Hepatocyte (in vitro differentiated cells): ENCODE measurements around the gene SYNJ2. TPM values are rescaled to one million over a fixed set of nuclear protein-coding genes. Genes with fewer than 3 reads are reported as not detected.

Source experiments
- DNase-seq: peaks from one replicate; pipeline ENCODE4 v3.0.0-alpha.2; 2016; ENCODE audit warnings: low spot score
- H2AFZ ChIP-seq: fragments of 200-600 bp; sonication (generic); 2 replicates; pipeline ENCODE4 v1.6.0; 2016; ENCODE audit warnings: antibody characterized with exemption, mild to moderate bottlenecking
- H3K27ac ChIP-seq: fragments of 200-600 bp; sonication (generic); 2 replicates; pipeline ENCODE4 v1.5.1; 2016; ENCODE audit warnings: mild to moderate bottlenecking
- H3K27me3 ChIP-seq: fragments of 200-600 bp; sonication (generic); 2 replicates; pipeline ENCODE4 v1.6.1; 2016
- H3K36me3 ChIP-seq: fragments of 200-600 bp; sonication (generic); replicated peaks from 2 replicates; pipeline ENCODE4 v1.5.1; 2016; ENCODE audit warnings: low read depth; ENCODE audit not compliant: insufficient read depth
- H3K4me1 ChIP-seq: fragments of 200-600 bp; sonication (generic); 2 replicates; pipeline ENCODE4 v1.5.1; 2016; ENCODE audit warnings: mild to moderate bottlenecking, moderate library complexity; ENCODE audit not compliant: insufficient read depth
- H3K4me2 ChIP-seq: fragments of 200-600 bp; sonication (generic); 2 replicates; pipeline ENCODE4 v1.6.0; 2016
- H3K4me3 ChIP-seq: fragments of 200-600 bp; sonication (generic); 2 replicates; pipeline ENCODE4 v1.5.1; 2016; ENCODE audit warnings: mild to moderate bottlenecking
- H3K79me2 ChIP-seq: fragments of 200-600 bp; sonication (generic); 2 replicates; pipeline ENCODE4 v1.6.0; 2017; ENCODE audit warnings: mild to moderate bottlenecking
- H3K9me2 ChIP-seq: fragments of 200-600 bp; sonication (generic); replicated peaks from 2 replicates; pipeline ENCODE4 v1.6.0; 2017; ENCODE audit warnings: mild to moderate bottlenecking; ENCODE audit not compliant: insufficient read depth
- H3K9me3 ChIP-seq: fragments of 200-600 bp; sonication (generic); 2 replicates; pipeline ENCODE4 v1.5.1; 2016; ENCODE audit warnings: low read depth, mild to moderate bottlenecking
- H4K20me1 ChIP-seq: fragments of 200-600 bp; sonication (generic); 2 replicates; pipeline ENCODE4 v1.6.0; 2016; ENCODE audit warnings: mild to moderate bottlenecking; ENCODE audit not compliant: insufficient read depth, poor library complexity, severe bottlenecking
- EZH2 ChIP-seq: fragments of 200-600 bp; sonication (generic); IDR thresholded peaks from 2 replicates; pipeline ENCODE4 v1.6.1; 2016; ENCODE audit warnings: antibody characterized with exemption, mild to moderate bottlenecking, borderline replicate concordance
- EZH2phosphoT487 ChIP-seq: fragments of 200-600 bp; sonication (generic); IDR thresholded peaks from one replicate; pipeline ENCODE4 v1.6.1; 2018; ENCODE audit warnings: antibody characterized with exemption, mild to moderate bottlenecking, low read depth, moderate library complexity; ENCODE audit not compliant: unreplicated experiment, severe bottlenecking
- WGBS: methylation state at CpG from one replicate; pipeline ENCODE4 v1.1.6; 2016; ENCODE audit warnings: low lambda C conversion rate; ENCODE audit errors: missing lambda C conversion rate; 5-methylcytosine and 5-hydroxymethylcytosine counted together
- polyA plus RNA-seq: library from polyadenylated mRNA; unstranded; fragments of >200 nt; fragmentation: Nextera tagmentation; extraction: Ambion mirVana; gene quantifications from 2 replicates; pipeline ENCODE4 v1.2.1, GENCODE V29; 2016
- total RNA-seq: library from RNA; depleted of rRNA; stranded (reverse); fragments of >200 nt; gene quantifications from 2 replicates; pipeline ENCODE4 v1.2.3, GENCODE V29; 2014
- TF ChIP-seq, protein P1 (sequence below): fragments of 200-600 bp; sonication (generic); IDR thresholded peaks from 2 replicates; pipeline ENCODE4 v1.5.1; 2016; ENCODE audit warnings: antibody characterized with exemption, mild to moderate bottlenecking; ENCODE audit not compliant: poor library complexity

SYNJ2 gene
- total and polyA plus RNA-seq, 2 experiments from 2014 or later, result 15.4 to 21.4 TPM

DNA sequence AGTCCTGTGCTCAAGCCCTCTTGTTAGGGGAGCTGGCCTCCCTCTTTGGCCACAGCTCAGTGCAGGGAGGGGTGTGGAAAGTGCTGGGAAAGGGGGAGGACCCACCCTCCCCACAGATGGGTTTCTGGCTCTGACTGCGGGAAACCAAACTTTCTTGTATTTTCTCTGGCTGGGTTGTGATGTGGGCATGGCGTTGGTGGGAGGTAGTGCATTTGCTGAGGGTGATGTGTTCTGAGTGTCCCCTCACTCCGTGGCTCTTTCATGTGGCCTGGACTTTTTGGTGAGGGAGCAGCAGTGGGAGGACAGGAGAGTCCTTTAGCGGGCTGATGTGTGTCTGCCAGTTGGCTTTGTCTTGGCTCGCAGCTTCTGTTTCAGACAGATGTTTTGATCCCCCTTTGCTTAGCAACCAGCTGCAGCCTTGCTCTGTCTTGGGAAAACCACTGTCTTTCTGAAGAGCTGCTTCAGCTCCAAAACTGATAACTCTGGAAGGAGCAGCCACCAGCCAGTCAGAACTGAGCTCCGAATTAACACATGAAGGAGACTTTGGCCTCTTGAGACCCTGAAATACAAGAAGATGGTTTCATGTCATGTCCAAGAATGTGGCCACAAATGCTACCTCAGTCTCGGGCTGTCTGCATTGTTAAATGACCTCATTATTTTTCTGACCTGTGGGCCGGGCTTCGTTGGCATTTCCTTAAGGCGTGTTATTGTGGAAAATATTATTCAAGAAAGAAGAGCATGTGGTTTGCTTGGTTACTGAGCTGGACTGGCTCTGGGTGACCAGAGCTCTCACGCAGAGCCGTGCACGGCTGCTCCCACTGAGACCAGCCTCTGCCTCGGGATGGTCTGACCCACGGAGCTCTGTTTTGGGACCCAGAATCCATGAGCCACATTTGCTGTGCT, 21.5 kb downstream of the SYNJ2 start:
- WGBS, result 76% methylated on average over 15 of the region's 15 CpGs
- TF ChIP-seq EZH2 (no peak), EZH2phosphoT487 (no peak)
- Histone ChIP-seq H3K9me2 (no peaks in the 10 kb centered on the region), H3K36me3 (no peaks in the 10 kb centered on the region), H3K4me1 (peaks cover 24% of the 10 kb centered on the region), H4K20me1 (no peaks in the 10 kb centered on the region), H3K9me3 (no peaks in the 10 kb centered on the region), H3K4me2 (peak overlapping the region; percentile 37), H2AFZ (no peak overlapping the region), H3K79me2 (peaks cover 66% of the 10 kb centered on the region), H3K4me3 (no peak overlapping the region), H3K27ac (peak overlapping the region; percentile 74), H3K27me3 (no peaks in the 10 kb centered on the region)
- DNase-seq, result peak; percentile 64

- Histone ChIP-seq H3K79me2 (peaks cover 67% of the 10 kb centered on the region), H3K27ac (peak overlapping the region; percentile 74)
These were observed 22.4 kb downstream of the SYNJ2 start for GRCh38 chr6:158003910-158004700.

GRCh38 chr6:158004701-158005095, 23.0 kb downstream of the SYNJ2 start:
- 92% methylated on average over 12 of the region's 14 CpGs for WGBS
- Histone ChIP-seq H3K79me2 (peaks cover 64% of the 10 kb centered on the region), H3K9me2 (no peaks in the 10 kb centered on the region), H4K20me1 (no peaks in the 10 kb centered on the region), H3K36me3 (no peaks in the 10 kb centered on the region), H3K4me1 (peaks cover 29% of the 10 kb centered on the region), H3K4me3 (no peak overlapping the region), H3K27me3 (no peaks in the 10 kb centered on the region), H2AFZ (no peak overlapping the region), H3K4me2 (no peak overlapping the region), H3K9me3 (no peaks in the 10 kb centered on the region), H3K27ac (no peak overlapping the region)
- TF ChIP-seq, protein P1, sequence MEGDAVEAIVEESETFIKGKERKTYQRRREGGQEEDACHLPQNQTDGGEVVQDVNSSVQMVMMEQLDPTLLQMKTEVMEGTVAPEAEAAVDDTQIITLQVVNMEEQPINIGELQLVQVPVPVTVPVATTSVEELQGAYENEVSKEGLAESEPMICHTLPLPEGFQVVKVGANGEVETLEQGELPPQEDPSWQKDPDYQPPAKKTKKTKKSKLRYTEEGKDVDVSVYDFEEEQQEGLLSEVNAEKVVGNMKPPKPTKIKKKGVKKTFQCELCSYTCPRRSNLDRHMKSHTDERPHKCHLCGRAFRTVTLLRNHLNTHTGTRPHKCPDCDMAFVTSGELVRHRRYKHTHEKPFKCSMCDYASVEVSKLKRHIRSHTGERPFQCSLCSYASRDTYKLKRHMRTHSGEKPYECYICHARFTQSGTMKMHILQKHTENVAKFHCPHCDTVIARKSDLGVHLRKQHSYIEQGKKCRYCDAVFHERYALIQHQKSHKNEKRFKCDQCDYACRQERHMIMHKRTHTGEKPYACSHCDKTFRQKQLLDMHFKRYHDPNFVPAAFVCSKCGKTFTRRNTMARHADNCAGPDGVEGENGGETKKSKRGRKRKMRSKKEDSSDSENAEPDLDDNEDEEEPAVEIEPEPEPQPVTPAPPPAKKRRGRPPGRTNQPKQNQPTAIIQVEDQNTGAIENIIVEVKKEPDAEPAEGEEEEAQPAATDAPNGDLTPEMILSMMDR, result no peak
- TF ChIP-seq EZH2phosphoT487 (no peak), EZH2 (no peak)
- DNase-seq, result no peak

More at GRCh38 chr6:158003910-158004700, 22.4 kb downstream of the SYNJ2 start:
- Histone ChIP-seq H3K9me3 (no peaks in the 10 kb centered on the region), H3K4me2 (no peak overlapping the region), H4K20me1 (no peaks in the 10 kb centered on the region), H3K36me3 (no peaks in the 10 kb centered on the region), H3K4me1 (peaks cover 29% of the 10 kb centered on the region), H3K4me3 (no peak overlapping the region), H3K27me3 (no peaks in the 10 kb centered on the region), H3K9me2 (no peaks in the 10 kb centered on the region), H2AFZ (no peak overlapping the region)
- no peak for TF ChIP-seq EZH2
- TF ChIP-seq, protein P1, result no peak
- TF ChIP-seq EZH2phosphoT487, result no peak
- 67% methylated on average over 10 of the region's 10 CpGs for WGBS
- DNase-seq, result no peak
